HG03571 (cell line): Measurements from ENCODE around the gene EHD1.

Experiments
- ATAC-seq: cut with Tn5 transposase; IDR thresholded peaks from one replicate; pipeline ENCODE4 v1.9.1; 2021; ENCODE audit not compliant: unreplicated experiment

Gene EHD1

DNA sequence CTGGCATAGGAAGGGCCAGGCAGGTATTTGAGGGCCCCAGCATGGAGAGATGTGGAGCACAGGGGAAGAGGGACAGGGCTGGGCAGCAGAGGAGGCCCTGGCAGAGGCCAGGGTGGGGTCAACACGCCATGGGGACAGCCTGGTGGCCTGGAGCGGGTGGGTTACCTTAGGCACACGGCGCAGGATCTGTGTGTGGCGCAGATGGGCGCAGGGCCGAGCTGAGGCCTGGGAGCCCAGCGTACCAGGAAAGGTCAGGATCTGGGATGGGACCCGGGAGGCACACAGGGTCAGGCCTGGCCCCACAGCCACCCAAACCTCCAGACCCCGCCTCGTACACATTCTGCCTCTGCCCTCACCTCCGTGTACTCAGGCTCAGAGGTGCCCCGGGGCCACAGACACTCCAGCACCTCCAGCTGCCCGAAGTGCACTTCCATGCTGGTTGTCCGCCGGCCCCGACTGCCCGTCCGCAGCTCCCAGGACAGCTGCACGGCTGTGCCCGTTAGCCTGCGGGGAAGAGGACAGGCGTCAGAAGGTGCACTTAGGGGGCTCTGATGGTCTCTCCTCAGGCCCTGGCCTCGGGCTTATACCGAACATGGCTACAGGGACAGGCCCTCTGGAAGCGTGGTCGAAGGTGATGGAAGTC is 32.2 kb upstream of the EHD1 start:
- ATAC-seq = no peak

DNA sequence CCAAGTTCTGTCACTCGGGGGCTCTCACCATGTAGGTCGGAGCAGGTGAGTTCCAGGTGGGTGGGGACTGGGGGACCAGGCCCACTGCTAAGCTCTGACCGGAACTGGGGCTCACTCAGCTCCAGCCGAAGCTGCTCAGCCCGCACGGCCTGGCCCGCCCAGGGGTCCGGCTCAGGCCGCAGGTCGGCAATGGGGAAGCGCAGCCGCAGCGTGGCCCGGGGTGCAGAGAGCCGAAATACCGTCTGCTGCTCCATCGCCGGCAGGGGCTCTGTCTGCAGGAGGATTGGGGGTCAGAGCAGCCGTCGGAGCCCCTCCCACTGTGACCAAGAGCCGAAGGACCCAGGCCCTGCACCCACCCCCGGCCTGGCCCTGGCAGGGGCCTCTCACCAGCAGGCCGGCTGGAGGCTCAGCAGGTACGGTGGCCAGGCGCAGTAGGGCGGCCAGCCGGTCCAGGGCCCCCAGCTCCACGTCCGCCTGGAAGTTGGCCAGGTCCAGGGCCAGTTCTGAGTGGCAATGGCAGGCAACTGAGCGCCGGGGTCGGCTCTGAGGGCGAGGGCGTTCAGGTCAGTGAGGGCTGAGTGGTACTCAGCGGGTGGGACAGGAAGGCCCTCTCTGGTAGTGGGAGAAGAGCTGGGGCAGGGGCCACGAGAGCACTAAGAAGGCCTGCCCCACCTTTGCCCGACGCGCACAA is 31.4 kb upstream of the EHD1 start:
- no peak for ATAC-seq

DNA sequence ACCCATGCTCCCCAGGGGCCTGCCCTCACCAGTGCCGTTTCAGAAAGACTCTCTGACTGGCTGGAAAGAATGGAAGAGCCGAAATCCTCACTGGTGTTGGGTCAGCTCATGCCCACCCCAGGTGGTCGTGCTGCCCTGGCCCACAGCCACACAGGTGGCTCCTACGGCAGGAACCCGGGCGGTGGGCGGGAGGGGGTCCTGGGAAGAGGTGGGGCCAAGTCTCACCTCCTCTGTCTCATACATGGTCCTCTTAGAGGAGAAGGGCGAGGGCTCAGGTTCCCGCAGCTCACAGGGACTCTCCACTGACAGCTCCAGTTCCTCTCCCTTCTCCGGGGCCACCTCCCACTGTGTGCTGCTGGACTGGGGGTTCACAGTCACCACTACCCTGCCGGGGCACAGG is 30.3 kb upstream of the EHD1 start:
- ATAC-seq = no peak

DNA sequence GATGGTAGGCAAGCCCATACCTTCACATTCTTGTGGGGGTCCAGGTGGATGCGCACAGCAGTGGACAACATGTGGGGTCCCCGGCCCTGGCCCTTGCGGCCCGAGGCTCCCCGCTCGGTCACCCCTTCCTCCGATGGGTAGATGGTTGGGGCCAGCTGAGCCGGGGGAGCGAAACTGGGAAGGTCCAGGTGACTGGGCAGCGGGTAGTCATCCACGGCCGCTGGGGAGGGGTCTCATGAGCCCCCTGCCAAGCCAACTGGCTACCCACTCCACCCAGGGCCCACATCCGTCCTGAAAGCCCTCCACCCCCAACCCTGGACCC is 27.9 kb upstream of the EHD1 start:
- no peak for ATAC-seq

DNA sequence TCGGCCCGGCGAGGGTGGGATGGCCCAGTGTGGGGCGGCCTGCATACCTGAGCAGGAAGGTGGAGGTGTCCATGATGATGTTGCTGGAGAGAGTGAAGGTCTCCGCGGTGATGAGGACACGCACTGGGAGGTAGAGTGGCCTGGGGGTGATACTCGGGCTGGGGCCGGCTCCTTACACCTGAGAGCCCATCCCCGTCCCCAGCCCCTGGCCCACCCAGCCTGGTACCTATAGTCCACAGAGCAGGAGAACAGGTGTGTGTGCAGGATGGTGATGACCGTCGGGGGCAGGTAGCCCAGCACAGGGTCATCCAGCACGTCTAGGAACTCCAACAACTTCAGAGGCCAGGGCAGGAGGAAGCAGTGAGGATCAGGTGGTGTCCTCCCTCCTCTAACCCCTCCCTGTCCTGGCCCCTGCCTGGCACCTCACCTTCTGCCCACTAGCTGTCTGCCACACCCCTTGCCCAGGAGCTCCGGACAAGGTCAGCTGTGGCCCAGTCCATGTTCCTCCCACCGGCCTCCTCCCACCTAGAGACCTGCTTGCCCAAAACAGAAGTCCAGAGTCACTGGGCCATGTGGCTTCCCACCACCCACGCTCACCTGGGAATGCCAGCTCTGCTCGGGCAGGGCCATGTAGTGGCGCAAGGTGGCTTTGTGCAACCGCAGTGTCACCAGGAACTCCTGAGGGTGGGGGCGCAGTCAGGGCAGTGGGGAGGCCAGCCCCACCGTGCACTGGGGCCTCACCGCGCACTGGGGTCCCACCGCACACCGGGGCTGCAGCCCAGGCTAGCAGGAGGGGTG is 27.3 kb upstream of the EHD1 start:
- no peak for ATAC-seq

DNA sequence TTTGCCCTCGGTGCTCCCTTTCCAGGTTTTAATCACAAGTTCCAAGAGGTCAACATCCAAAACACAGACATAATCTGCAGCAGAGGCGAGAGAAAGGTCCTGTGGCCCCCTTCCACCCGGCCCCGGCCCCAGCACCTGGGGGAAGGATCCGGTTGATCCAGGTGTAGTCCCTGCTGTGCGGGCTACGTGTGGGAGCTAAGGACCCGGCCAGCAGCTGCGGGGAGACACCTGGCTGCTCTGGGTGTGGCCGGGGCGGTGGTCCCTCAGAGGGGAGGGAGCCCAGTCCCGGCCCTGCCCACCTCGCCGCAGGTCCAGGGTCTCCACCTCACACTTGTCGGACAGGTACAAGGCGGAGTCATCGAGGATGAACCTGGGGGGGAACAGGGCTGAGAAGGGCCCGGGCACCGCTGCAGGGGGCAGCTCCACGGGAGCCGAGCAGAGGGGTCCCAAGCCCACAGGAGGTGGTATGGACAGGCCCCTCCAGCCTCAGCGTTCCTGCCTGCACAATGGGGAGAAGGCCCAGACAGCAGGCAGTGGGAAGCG is 24.9 kb upstream of the EHD1 start:
- no peak for ATAC-seq

DNA sequence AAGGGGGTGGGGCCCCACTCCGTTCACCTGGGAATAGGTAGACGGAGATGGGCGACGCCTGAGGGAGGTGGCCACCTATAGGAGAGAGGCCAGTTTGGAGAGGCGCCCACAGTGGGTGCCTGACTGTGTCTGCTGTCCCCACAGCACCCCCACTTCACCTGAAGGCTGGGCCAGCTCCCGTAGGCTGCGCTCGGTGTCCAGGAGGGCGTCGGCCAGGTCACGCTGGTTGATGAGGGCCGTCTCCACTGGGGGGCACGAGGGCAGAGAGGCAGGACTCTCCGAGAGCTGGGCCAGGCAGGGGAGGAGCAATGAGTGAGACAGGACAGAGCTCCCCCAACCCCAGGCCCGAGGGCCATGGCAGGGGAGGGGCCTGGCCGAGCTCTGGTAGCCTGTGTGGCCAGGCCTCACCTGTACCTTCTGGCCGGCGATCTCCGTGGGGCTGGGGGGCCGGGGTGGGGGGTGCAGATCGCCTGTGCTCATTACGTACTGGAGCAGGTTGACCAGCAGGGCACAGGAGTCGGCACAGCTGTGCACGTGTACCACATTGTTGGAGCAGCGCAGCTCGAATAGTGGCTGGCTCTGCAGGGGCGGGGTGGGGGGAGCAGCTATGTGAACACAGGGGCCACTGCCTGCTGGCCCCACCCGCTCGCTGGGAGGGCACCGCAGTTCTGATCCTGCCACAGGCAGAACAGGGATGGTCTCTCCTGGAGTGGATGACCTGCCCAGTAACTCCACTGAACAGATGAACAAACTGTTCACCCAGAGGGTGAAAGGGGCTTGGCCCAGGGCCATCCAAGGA is 23.9 kb upstream of the EHD1 start:
- no peak for ATAC-seq

DNA sequence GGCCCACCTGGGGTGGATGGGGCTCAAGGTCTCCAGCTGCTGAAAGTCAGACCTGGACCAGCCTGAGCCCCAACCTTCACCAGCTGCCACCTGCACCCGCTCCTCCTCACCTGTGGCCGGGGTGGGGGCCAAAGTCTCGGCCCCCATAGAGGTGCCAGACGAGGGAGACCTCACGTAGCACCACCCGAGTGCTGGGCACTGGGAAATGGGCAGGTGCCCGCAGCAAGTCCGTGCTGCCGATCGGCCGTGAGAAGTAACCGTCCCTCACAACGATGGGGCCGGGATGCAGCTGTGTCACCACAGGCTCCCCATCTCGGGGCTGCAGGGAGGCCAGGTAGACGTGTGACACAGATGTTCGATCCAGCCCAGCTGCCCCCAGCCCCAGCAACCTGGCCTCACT is 22.4 kb upstream of the EHD1 start:
- no peak for ATAC-seq

DNA sequence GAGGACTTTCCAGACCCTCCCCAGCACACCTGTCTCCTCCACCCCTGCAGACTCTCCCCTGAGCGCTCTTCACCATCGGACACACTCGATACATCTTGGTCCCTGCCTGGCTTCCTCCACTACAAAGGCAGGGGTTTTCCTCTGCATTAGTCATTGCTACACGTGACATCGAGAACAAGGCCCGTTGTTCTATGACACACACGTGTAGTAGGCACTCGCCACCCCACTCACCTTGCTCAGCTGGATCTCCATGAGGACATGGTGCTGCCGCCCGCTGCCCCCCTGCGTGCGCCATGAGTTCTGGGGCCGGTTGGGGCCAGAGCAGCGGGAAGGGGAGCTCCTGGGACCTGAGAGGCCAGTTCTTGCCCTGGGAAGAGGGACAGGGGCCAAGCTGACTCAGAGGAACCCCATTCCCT is 21.9 kb upstream of the EHD1 start:
- ATAC-seq = no peak

DNA sequence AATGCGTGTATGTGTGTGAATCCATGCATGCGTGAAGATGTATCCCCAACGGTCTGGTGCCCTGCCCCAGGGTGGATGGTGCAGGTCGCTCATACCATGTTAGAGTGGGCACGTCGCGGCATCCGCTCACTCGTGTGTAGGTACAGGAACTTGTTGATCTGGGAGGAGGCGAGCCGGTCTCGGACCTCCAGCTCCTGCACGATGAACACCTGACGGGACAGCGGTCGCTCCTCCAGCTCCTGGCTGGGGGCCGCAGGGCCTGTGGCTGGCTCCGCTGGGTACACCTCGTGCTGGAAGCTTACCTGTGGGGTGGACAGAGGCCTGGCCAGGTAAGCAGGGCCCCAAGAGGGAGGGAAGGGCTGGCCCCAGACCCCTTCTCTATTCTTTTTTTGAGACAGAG is 20.1 kb upstream of the EHD1 start:
- ATAC-seq = no peak

DNA sequence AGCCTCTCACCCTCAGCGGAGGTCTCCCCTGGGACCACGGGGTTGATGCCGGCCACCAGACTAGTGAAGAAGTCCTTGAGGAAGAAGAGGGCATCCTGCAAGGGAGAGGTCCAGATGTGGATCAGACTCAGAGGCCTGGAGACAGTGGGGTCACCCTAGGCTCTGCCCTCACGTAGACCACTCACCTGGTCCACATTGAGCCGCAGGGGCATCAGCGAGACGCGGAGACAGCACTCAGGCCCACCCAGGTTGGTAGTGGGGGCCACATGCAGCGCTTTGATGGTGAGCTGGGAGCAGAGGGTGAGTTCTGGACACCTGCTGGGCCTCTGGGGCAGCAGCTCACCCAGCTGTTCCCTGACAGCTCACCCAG is 19.6 kb upstream of the EHD1 start:
- ATAC-seq = no peak

DNA sequence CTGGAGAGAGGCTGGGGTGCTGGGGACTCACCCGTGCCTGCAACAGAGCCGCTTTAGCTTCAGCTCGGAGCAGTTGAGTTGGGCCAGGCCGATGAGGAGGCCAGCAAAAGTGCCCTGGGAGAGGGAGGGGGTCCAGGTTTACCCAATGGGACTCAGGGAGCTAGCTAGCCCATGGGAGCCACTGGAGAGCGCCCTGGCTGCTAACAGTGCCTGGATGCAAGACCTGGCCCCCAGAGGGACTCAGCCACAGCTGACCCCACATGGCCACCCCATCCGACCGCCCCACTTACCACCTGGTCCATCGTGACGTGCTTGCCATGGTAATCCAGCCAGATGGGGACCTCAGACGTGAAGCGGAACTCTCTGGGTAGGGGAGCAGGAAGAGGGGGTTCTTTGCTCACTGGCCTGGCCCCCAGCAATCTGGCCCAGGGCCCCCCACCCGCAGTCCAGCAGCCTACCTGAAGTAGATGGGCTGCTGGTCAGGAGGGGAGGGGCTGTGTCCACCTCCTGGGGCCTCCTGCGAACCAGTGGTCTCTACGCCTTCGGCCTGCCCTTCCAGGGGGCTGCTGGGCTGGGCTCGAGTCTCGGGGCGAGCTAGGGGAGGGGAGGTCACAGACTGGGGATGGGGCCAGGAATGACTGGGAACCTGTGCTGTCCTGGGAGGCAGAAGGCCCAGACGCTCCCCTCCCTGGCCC is 19.1 kb upstream of the EHD1 start:
- no peak for ATAC-seq

DNA sequence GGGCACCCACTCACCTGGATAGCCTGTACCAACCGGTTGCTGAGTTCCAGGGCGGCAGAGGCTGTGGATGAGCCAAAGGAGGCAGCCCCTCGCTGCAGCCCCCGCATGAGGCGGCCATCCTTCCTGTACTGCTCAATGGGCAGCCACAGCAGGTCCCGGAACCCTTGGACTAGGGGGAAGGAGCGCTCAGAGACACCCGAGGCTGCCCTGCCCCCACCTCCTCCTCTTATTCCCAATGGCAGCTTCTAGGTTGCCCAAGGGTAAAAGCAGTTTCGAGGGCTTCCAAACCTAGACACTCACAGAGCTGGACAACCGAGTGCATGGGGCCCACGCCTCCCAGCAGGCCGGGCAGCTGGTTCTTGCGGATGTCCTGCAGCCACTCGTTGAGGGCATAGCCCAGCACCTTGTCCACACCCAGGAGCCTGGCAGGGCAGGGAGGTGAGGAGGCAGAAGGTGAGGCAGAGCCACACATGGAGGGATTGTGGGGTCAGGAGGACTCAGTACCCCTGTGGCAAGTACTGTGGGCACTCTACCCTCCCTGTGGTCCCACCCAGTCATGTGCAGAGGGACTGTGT is 18.1 kb upstream of the EHD1 start:
- ATAC-seq = no peak

DNA sequence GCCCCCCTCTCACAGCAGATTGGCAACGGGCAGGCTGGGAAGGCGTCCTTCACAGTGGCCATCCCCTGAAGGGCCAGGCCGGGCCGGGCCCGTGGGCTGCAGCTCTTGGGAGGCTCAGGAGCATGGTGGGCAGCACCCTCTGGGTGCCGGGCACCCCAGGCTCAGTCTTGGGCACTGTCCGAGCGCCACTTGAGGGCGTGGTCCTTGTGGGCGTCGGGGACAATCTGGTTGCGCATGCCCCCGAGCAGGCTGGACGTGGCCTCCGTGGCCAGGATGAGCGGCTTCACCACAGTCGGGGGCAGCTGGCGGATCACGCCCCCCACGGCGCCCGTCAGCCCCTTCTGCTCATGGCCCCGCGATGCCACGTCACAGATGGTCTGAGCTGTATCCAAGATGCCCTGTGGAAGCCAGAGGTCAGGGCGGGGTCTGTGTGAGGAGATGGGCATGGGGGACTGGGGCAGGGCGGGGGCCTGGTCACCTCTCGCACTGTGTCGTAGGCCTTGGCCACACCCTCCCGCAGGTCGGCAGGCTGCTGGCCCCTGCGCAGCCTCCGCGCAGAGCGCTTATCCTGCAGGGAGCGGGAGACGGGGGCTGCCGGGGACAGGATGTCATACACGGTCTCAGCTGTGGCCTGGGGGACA is 16.5 kb upstream of the EHD1 start:
- ATAC-seq = no peak

DNA sequence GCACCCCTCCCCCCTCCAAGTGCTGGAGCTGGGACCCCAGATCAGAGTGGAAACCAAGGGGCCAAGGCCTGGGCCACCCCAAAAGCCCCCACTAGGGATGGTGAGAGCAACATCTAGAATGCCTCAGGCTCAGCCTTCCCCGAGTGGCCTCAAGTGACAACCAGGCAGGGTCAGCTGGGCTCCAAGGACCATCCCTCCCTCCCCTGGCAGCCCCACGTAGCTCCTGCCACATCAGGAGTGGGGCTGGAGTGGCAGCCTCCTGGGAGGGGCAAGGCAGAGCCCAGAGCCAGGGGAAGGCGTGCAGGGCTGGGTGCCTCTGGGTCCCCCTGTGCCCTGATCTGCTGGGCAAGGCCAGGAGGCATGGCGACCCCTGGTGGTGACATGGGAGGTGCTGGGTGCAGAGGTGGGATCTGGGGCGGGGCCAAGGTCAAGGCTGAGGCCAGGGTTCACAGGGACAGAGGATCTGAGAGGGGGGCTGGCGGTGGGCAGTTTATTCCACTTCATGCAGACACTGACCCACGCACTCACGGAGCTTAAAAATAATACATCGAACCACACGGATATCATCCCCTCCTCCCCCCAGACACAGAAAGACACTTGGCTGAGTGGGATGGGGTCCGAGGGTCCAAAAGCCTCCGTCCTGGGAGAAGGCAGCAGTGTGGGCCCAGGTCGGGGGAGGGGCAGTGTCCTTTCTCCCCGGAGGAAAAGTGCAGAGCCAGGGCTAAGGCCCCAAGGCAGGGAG is 15.8 kb upstream of the EHD1 start:
- ATAC-seq = no peak

DNA sequence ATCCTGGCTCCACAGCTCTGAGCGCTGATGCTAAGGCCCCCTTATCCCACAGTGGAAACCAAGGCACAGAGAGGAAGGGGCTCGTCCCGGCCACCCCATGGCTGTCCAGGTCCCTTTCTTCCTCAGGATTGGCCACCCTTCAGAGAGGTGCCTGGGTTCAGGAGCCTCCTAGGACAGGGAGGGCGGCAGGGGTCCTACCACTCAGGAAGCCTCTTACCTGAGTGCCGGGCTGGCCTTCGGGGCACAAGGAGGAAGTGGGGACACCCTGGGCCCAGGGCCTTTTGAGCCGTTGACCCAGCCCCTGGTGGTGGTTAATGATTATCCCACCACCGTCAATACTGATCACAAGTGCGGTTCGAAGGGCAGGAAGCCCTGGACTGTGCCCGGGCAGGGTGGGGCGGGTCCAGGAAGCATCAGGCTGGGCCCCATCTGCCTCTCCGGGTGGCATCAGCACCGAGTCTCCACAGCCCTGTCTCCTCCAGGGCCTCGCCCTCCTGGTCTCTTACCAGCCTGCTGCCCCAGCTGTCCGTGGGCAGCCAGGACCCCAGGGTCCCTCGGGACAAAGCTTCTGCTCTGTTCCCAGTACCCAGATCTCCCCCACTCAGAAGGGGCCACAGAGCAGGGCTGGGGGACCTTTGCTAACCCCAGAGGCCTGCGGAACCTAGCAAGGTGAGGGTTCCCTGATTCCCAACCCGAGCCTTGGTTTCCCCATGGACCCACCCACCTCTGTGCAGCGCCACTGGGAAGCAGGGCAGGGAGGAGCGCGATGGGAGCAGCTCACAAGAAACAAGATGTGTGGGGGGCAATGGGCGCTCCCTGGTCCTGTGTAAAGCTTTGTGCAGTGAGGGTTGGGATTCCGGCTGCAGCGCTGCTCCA is 15.0 kb upstream of the EHD1 start:
- ATAC-seq = no peak

DNA sequence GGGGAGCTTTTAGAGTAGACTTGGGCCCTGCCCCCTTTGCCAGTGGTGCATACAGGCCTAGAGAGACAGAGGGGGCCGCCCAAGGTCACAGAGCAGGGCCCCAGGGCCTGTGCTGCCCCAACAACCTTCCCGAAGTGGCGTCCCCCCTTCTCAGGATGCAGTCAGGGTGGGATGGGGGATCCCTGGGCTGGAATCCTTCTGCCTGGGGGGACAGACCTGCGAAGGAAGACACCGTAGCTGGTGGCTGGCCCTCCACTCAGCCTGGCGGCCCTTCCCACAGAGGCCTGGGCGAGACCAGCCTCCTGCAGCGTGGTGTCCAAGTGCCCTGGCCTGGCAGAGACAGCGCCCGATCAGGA is 14.4 kb upstream of the EHD1 start:
- ATAC-seq = no peak

DNA sequence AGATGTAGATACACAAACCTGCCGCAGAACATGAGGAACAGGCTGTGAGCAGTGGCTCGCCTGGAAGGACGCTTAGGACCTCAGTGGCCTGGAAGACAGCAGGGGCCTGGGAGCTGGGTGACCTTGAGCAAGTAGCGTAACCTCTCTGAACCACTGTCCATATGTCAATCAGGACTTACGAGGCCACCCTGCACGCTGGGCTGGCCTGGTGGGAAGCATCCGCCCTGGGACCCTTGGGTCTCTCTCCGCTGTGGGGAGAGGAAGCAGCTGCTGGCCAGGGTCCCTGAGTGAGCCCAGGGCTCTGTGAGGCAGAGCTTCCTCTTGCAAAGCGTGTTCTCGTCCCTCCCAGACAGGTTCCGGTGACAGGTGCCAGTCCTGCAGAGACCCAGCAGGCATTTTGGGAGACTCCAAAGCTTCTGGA is 14.0 kb upstream of the EHD1 start:
- ATAC-seq = no peak
